IPS DF 6.9 (cell line): ENCODE results near the gene ADAMTS10.
"Not testable (repeated sequence)": the region's sequence is repeated elsewhere in the genome, so short reads cannot be mapped to it uniquely, and the experiment has no call there.

Source experiments
- DNase-seq: peaks from one replicate; pipeline ENCODE4 v3.0.0-alpha.2; 2013; ENCODE audit warnings: low read depth, low spot score
- H3K27ac ChIP-seq: one replicate; pipeline ENCODE4 v1.5.1; 2013; ENCODE audit warnings: low read length, control low read depth
- H3K27me3 ChIP-seq: 2 replicates; pipeline ENCODE4 v1.6.1; 2013; ENCODE audit warnings: mild to moderate bottlenecking, low read length; ENCODE audit not compliant: control insufficient read depth, insufficient read depth
- H3K36me3 ChIP-seq: 2 replicates; pipeline ENCODE4 v1.6.1; 2013; ENCODE audit warnings: low read length; ENCODE audit not compliant: control insufficient read depth, insufficient read depth
- H3K4me1 ChIP-seq: 2 replicates; pipeline ENCODE4 v1.6.1; 2013; ENCODE audit warnings: low read length; ENCODE audit not compliant: control insufficient read depth, insufficient read depth
- H3K4me3 ChIP-seq: 2 replicates; pipeline ENCODE4 v1.5.1; 2013; ENCODE audit warnings: mild to moderate bottlenecking, low read length
- H3K9me3 ChIP-seq: 2 replicates; pipeline ENCODE4 v1.6.1; 2013; ENCODE audit warnings: low read length, inconsistent platforms; ENCODE audit not compliant: control insufficient read depth, insufficient read depth
- WGBS: extraction: QIAGEN DNeasy Blood & Tissue Kit; methylation state at CpG from one replicate; pipeline ENCODE4 v1.1.7; 2013; ENCODE audit warnings: mixed read lengths, missing lambda C conversion rate; ENCODE audit not compliant: insufficient read length, insufficient coverage; 5-methylcytosine and 5-hydroxymethylcytosine counted together

ADAMTS10 gene

DNA sequence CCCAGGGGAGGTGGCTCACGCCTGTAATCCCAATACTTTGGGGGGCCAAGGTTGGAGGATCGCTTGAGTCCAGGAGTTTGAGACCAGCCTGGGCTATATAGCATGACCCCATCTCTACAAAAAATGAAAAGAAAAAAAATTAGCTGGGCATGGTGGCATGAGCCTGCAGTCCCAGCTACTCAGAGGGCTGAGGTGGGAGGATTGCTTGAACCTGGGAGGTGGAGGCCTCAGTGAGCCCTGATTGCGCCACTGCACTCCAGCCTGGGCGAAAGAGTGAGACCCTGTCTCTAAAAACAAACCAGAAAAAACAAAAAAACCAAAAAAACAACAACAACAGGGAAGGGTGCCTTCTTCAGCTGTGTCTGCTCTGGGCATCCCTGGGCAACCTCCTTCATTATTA, 32.8 kb downstream of the ADAMTS10 start:
- Histone ChIP-seq H3K4me3 (no peak overlapping the region), H3K4me1 (0 out of 2 replicates have a peak, but pooled peaks cover 1% of the 10 kb centered on the region), H3K27me3 (no peaks in the 10 kb centered on the region), H3K36me3 (no peaks in the 10 kb centered on the region), H3K27ac (no peak overlapping the region), H3K9me3 (no peaks in the 10 kb centered on the region)
- DNase-seq: no peak
- WGBS: no CpG with 5 or more reads among the region's 4 CpGs

DNA sequence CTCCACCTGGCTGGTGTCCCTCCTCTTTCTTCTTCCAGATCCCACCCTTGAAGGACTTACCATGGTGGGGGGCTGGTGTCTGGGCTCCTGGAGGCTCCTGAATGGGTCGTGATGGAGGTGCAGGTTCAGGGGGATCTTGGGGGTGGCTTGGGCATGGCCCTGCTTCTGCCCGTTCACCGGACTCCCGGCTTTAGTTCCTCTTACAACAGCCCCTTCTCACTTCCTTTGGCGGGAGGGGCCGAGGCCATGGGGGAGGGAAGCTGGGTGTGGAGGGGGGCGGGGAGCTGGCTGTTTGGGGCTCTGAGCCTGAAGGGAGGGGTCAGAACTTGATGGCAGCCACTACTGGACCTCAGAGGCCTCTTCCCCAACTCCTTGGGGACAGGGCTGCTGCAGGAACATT, 33.3 kb downstream of the ADAMTS10 start, which contains the start of gene MYO1F:
Gene MYO1F, minus strand, starts transcription at position 196 of the 400 bp plus-strand sequence. Its CDS starts 133 bp downstream, at position 63.
- no peaks in the 10 kb centered on the region for H3K36me3 ChIP-seq
- 0 out of 2 replicates have a peak, but pooled peaks cover 1% of the 10 kb centered on the region for H3K4me1 ChIP-seq
- no peak within 1 kb of the TSS for H3K27ac ChIP-seq
- DNase-seq: no peak
- H3K9me3 ChIP-seq: no peaks in the 10 kb centered on the region
- no CpG with 5 or more reads among the region's 7 CpGs for WGBS
- no peak within 1 kb of the TSS for H3K4me3 ChIP-seq
- no peaks in the 10 kb centered on the region for H3K27me3 ChIP-seq

DNA sequence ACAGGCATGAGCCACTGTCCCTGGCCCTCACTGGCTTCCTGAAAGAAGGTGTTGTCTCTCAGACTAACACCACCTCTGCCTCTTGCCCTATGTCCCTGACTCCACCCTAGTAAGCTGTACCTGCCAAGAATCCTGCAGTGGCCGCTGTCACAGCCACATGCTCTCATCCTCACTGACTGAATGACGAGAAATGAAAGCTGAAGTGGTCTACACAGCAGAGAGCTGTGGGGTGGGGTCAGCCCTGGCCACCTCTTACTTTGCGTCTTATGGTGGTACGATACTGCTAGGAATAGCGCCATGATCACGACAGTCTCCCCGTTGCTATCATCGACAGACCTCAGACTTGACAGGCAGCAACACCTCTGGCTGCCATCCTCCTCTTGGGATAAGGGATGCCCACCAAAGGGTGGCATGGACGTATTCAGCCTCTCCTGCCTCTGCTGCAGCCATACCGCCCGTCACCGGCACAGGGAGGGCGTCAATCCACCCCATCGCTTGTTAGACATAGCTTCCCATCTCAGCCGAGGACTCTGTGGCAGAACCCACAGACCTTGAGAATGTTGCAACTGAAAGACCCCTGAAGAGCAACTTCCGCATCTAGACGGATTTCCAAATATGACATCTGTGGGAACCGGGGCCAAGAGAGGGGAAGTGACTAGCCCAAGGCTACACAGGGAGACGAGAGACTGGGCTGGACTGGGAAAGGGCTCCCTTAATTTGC, 34.1 kb downstream of the ADAMTS10 start:
- DNase-seq: no peak
- H3K36me3 ChIP-seq: no peaks in the 10 kb centered on the region
- no CpG with 5 or more reads among the region's 19 CpGs for WGBS
- no peak overlapping the region for H3K27ac ChIP-seq
- 0 out of 2 replicates have a peak, but pooled peaks cover 1% of the 10 kb centered on the region for H3K4me1 ChIP-seq
- H3K27me3 ChIP-seq: no peaks in the 10 kb centered on the region
- H3K9me3 ChIP-seq: no peaks in the 10 kb centered on the region
- H3K4me3 ChIP-seq: no peak overlapping the region

DNA sequence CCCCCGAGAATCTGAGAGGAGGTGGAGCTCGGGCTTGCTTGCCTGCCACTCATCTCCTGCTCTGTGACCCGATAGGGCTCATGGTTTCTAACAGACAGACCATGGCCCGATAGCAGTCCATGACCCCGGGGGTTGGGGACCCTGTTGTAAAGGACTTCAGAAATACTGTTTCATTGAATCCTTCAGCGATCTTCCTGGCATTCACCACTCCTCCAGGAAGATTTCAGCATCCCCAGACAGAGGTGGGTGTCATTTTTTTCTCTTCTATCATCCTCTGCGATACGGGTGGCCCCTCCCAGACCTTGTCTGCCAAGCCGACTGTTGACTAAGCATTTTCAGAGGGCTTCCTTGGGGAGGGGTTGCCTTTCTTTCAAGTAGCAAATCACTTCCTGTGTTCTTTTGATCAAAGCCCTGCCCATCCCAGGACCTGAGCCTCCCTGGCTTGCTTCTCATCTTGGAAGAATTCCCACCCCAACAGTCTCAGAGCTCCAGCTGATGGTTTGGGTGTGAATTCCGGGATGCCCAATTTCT, 35.0 kb downstream of the ADAMTS10 start:
- Histone ChIP-seq H3K27me3 (no peaks in the 10 kb centered on the region), H3K27ac (no peak overlapping the region), H3K4me3 (no peak overlapping the region), H3K36me3 (no peaks in the 10 kb centered on the region), H3K9me3 (no peaks in the 10 kb centered on the region), H3K4me1 (0 out of 2 replicates have a peak, but pooled peaks cover 1% of the 10 kb centered on the region)
- no CpG with 5 or more reads among the region's 10 CpGs for WGBS
- DNase-seq: no peak

DNA sequence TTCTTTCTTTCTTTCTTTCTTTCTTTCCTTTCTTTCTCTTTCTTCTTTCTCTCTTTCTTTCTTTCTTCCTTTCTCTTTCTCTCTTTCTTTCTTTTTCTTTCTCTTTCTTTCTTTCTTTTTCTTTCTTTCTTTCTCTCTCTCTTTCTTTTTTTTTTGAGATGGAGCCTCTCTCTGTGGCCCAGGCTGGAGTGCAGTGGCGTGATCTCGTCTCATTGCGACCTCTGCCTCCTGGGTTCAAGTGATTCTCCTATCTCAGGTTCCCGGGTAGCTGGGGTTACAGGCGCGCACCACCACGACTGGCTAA, 35.9 kb downstream of the ADAMTS10 start:
- DNase-seq, H3K36me3 ChIP-seq, H3K27ac ChIP-seq, H3K4me3 ChIP-seq, H3K4me1 ChIP-seq, H3K9me3 ChIP-seq, H3K27me3 ChIP-seq: not testable (repeated sequence)
- no CpG with 5 or more reads among the region's 7 CpGs for WGBS

DNA sequence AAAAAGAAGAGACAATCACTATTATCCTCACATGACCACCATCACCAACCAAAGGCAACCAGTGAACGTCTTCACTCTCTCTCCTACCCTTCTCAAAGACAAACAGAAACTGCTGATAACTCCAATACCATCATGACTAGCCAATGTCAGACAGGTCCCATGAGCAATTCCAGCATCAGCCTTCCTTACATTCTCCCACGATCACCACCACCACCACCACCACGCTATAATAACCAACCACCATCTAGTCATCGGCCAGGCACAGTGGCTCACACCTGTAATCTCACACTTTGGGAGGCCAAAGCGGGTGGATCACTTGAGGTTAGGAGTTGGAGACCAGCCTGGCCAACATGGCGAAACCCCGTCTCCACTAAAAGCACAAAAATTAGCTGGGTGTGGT, 37.2 kb downstream of the ADAMTS10 start:
- Histone ChIP-seq H3K27ac (no peak overlapping the region), H3K4me3 (no peak overlapping the region), H3K27me3 (no peaks in the 10 kb centered on the region), H3K36me3 (no peaks in the 10 kb centered on the region), H3K9me3 (no peaks in the 10 kb centered on the region), H3K4me1 (no peaks in the 10 kb centered on the region)
- no CpG with 5 or more reads among the region's 7 CpGs for WGBS
- DNase-seq: no peak

DNA sequence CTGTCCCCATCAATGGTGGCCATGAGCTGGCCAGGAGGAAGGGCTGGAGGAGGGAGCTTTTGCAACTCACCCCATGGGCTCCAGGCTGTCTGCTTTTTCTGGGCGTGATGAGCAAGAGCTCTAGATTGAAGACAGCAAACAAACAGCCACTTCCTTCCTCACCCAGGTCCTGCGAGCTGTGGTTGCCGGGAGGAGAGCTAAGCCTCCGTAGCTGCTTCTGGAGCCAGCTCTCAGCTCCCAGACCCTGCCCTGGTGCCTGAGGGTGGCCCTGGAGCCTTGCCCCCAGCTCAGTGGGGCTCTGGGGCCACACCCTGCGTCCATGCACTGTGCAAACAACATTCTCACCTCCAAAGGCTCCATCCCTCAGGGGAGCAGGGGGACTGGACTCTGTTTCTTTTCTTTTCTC, 39.5 kb downstream of the ADAMTS10 start:
- no peak for DNase-seq

DNA sequence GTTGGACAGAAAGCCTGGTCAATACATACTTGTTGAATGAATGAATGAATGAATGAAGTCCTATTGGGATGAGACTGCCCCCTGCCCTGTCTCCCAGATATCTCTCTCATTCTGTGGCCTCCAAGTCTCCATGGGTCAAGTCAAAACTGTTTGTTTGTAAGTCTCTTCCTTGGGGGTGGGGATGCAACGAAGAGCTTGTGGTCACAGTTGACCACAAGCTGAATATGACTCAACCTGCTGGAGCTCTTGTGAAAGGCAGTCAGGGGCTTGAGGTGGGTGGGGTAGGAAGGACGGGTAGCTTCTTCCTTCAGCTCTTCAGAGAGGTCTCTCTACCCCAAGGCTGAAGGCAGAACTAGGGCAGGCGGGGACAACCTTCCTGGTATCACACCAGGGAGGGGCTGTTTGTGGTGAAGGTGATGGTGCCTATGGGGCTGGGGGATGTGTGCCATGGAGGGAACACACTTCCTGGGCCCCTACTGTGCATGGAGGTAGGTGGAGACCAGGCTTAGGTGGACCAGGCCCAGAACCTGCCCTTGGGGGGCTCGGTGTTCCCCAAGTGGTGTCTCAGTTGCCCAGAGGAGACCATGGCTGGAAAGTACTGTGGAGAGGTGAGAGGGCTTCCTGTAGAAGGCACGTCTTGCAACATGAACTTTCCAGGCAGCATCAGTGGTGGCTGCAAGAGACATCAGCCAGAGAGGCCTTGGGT, 41.3 kb downstream of the ADAMTS10 start:
- H3K36me3 ChIP-seq: no peaks in the 10 kb centered on the region
- no peak for DNase-seq
- no peak overlapping the region for H3K4me3 ChIP-seq
- no peaks in the 10 kb centered on the region for H3K4me1 ChIP-seq
- H3K9me3 ChIP-seq: no peaks in the 10 kb centered on the region
- no peak overlapping the region for H3K27ac ChIP-seq
- WGBS: no CpG with 5 or more reads among the region's 5 CpGs
- H3K27me3 ChIP-seq: no peaks in the 10 kb centered on the region

More for the DNA sequence above, 39.5 kb downstream of the ADAMTS10 start:
- Histone ChIP-seq H3K27me3 (no peaks in the 10 kb centered on the region), H3K4me3 (no peak overlapping the region), H3K9me3 (no peaks in the 10 kb centered on the region), H3K36me3 (no peaks in the 10 kb centered on the region), H3K4me1 (no peaks in the 10 kb centered on the region), H3K27ac (no peak overlapping the region)
- WGBS: no CpG with 5 or more reads among the region's 5 CpGs

DNA sequence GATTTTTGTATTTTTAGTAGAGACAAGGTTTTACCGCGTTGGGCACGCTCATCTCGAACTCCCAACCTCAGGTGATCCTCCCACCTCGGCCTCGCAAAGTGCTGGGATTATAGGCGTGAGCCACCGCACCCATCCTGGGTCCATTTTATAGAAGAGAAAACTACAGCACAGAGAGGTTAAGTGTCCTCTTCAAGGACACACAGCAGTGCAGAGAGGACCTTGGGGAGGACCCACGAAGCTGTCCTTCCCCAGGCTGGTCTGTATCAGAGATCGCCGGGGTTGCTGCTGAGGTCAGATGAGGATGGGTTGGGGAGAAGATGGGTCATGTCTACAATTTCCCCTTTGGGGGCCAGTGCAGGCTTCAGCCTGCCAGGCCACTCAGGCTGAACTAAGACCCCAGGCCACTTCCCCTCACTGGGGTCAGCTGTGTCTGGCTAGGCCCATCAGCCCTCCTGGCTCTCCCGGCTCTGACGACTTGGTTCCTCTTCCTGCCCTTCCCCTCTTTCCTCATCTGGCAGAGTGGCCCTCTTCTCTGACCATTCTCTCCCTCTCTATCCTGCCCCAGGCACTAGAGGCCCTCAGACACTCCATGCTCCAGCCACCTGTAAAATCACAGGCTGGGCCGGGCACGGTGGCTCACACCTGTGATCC, 42.9 kb downstream of the ADAMTS10 start:
- no peaks in the 10 kb centered on the region for H3K27me3 ChIP-seq
- no peak overlapping the region for H3K27ac ChIP-seq
- no peak overlapping the region for H3K4me3 ChIP-seq
- no peaks in the 10 kb centered on the region for H3K9me3 ChIP-seq
- no CpG with 5 or more reads among the region's 15 CpGs for WGBS
- H3K36me3 ChIP-seq: no peaks in the 10 kb centered on the region
- DNase-seq: no peak
- H3K4me1 ChIP-seq: no peaks in the 10 kb centered on the region

DNA sequence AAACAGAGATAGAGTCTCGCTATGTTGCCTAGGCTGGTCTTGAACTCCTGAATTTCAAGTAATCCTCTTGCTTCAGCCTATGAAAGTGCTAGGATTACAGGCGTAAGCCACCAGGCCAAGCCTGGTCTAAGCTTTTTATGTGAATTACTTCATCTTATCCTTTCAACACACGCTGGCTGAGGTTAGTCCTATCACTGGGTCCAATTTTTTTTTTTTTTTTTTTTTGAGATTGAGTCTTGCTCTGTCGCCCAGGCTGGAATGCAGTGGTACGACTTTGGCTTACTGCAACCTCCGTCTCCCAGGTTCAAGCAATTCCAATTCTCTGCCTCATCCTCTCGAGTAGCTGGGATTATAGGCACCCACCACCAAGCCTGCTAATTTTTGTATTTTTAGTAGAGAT, 43.7 kb downstream of the ADAMTS10 start:
- WGBS: no CpG with 5 or more reads among the region's 7 CpGs
- H3K27me3 ChIP-seq: no peaks in the 10 kb centered on the region
- no peaks in the 10 kb centered on the region for H3K4me1 ChIP-seq
- H3K4me3 ChIP-seq: no peak overlapping the region
- no peak overlapping the region for H3K27ac ChIP-seq
- no peak for DNase-seq
- no peaks in the 10 kb centered on the region for H3K36me3 ChIP-seq
- no peaks in the 10 kb centered on the region for H3K9me3 ChIP-seq
